NB4 (cell line): ENCODE results near the gene ASB5.

Experiments used
- CTCF ChIP-seq: IDR thresholded peaks from one replicate; pipeline ENCODE4 v1.5.1; 2012; ENCODE audit warnings: low read depth, low read length
- POLR2A ChIP-seq: IDR thresholded peaks from 2 replicates; pipeline ENCODE4 v1.6.1; 2011; ENCODE audit warnings: mild to moderate bottlenecking; ENCODE audit not compliant: insufficient read length; ENCODE audit errors: extremely low read depth

- TF ChIP-seq CTCF = no peak
- no peak for TF ChIP-seq POLR2A
Observed at GRCh38 chr4:176193126-176193525, 75.9 kb downstream of the ASB5 start.
